Measurements from ENCODE around the gene ZBTB39.

DNA sequence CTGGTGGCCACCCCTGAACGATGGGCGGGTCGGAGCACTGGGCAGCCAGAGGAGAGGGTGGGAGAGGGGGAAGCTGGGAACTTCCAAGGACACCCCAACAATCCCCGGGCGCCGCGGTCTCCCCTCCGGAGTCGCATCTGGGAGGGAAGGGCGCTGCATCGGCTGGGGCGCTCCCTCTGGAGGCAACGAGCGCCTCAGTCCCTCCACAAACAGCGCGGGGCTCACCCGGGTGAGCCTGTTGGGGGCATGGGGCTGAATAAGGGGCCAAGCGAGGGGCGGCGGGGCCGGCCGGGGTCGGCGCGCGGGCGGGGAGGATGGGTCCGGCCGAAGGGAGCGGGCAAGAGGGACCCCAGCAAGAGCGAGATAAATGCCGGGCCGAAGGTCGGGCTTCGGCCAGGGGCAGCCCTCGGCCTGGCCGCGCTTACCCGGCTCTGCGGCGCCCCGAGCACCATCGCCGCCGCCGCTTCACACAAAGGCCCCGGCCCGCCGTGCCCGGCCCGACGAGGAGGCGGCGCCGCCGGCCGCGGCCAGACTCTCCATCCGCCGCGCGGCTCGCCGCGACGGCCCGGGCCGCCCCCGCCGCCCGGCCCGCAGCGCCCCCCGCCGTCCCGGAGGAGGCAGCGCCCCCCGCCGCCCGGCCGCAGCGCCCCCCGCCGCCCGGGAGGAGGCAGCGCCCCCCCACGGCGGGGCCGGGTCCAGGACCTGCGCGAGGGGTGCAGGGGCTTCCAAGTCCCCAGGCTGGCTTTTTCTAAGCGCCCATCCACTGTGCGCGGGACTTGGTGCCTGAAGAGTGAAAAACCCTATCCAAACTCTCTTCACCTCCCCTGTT is at the start of gene ZBTB39:
- TF ChIP-seq CTCF (IDR thresholded peaks at IDR 0.05; ENCODE audit: control extremely low read depth in 1 of 3, insufficient read depth in 1 of 3, low read depth in 1 of 3, low read length in 3 of 3) (peak; percentile 35 to 88 (median 62)), POLR2AphosphoS5 (IDR thresholded peaks at IDR 0.05; ENCODE audit: low read depth, low read length) (no peak), ZNF274 (IDR thresholded peaks at IDR 0.05; ENCODE audit: borderline replicate concordance, extremely low read depth, low read length) (no peak), SP1 (IDR thresholded peaks at IDR 0.05; ENCODE audit: low read depth, low read length) (no peak), JUND (IDR thresholded peaks at IDR 0.05; ENCODE audit: low read length) (no peak), POLR2A (IDR thresholded peaks at IDR 0.05; ENCODE audit: control extremely low read depth in 1 of 2, low read depth in 2 of 2, low read length in 2 of 2) (peak; percentile 56 to 69; a peak in 2 of 3 replicates), TEAD4 (IDR thresholded peaks at IDR 0.05; ENCODE audit: low read depth, low read length) (no peak), EZH2 (IDR thresholded peaks at IDR 0.05; ENCODE audit: low read depth, low read length, severe bottlenecking) (no peak), SP2 (IDR thresholded peaks at IDR 0.05; ENCODE audit: low read length) (no peak)

Data from H1 (cell line).